NCI-H187 treated with DMSO at 0.1 percent for 48 hours (cell line): ENCODE results near the gene ZNF775.

ENCODE experiments used
- DNase-seq: peaks from one replicate; lab custom pipeline; 2025; lab: John Stamatoyannopoulos, UW

The ZNF775 gene

DNA sequence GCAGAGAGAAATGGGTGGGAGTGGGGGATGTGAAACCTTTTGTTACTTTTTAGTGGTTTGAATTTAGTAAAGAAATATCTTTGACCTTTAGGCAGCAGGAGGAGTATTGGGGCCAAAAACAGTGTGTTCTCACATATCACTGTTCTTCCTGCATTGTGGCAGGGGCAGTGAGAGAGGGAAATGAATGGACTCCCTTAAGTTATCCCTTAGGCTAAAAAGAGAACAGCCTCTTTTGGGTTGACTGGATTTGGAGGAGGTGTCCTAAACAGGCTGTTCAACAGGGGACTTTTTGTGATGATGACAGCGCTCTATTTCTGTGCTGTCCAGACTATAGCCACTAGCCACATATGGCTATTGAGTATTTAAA is 22.3 kb downstream of the ZNF775 start:
- DNase-seq: no peak

DNA sequence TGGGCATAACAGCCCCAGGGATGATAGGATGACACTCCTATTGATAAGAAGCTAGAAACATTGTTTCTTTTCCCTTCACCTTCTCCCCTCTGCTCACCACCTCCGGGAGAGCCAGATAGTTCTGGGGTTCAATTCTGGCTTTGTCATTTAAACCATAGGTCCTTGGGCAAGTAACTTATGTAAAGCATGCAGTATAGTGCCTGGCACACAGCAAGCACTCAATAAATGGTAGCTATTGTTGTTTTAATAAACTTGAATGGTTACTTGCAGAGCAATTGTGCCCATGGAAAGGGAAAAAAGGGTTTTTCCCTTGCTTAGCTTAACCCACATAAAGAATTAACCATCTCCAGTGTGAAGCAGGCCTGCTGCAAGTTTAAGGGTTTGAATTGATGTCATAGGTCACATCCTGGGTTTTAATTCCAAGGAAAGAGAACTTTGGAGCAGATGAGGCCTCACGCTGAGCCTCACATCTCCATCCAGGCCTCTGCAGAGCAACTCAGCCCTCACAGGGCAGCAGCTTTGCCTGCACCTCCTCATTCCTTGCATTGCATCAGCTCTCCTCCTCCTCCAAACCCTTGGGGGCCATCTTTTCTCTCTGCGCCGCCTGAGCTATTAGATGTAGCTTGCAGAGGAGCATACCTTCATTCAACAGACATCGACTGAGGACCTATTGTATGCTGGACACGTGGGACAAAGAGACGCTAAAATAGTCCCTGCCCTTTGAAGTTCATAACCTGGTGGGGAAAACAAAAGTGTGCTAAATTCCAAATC is 22.9 kb downstream of the ZNF775 start:
- DNase-seq: no peak

DNA sequence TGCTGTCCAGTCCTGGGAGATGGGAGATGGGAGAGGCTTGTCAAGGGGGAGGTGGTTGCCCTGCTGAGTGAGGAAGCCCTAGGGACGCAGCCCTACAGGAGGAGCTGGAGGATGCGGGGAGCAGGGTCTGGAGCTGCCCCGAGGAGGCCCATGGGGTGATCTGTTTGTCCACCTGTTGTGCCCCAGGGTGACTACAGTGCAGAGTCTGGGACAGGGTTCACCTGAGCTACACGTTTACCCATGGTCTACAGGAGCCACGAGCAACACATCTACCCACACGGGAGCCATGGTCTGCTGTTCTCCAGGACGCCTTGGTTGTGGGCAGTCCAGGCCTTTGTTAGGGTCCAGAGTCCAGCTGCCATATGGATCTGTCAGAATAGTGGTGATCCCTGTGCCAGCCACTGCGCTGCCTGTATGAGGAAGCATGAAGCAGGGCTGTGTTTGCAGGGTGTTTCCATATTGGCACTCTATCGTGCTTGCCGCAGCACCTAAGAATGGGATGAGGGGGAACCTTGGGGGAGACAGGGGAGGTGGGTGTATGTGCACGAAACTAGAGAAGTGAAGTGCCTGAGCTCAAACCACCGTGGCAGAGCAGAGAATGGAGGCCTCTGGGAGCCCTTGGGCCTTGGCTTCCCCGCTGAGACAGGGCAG is 23.7 kb downstream of the ZNF775 start:
- DNase-seq: no peak

DNA sequence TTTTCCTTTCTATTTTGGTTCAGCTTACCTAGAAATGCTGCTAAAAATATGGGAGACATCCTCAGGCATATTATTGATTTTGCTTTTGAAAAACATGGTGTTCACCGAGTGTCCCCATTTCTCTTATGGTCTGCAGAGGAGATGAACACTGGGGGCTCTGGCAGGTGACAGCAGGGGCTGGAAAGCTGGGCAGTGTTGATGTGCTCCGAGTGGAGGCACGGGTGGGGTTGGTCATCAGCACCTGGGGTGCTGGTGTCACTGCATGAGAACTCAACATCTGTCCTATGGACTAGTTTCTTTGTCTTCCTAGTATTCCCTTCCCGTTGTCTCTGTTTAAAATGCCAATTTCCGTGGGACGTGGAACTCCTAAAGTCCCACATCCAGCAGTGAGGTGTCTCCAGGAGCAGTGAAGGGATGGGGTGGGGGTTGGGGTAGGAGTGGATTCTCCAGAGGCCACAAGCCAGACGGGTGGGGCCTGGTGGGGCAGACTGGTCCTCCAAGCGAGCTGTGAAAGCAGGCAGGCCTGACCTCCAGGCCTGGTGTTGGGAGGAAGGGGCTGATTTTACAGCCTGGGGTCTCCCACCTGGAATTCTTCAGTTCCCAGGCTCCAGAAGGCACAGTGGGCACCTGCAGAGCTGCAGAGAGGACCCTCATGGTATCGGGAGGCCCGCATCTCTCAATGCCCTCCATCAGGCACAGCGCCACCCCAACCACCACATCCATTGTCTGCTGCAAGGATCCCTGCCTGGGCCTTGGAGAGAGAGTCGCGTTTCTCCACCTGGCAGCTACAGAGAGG is 24.4 kb downstream of the ZNF775 start:
- DNase-seq: no peak

DNA sequence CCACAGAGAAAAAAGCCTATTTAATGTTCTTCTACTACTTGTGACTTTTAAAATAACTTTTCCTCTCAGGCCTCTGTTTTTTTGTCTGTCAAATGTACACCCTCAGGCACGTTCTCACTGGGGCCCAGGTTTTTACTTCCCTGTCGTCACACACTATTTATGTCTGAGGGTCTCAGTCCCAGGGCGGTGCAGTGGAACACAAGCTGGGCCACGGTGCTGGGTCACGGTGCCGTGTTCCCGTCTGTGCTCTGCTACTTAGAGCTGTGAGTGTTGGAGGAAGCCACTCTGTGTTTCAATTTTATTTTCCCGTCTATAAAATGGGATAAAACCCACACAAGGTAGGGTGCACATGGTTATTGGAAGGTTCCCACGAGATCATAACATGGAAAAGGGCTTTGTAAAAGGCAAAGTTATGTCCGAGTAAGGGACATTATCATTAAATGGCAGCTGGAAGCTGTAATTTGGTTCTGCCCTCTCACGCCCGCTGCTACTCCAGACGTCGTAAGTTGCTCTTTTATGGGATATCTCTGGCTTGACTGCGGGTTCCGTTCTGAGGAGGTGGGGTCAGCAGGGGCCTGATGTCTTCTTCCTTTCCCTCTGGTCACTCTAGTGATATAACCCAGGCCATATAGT is 25.2 kb downstream of the ZNF775 start:
- no peak for DNase-seq

DNA sequence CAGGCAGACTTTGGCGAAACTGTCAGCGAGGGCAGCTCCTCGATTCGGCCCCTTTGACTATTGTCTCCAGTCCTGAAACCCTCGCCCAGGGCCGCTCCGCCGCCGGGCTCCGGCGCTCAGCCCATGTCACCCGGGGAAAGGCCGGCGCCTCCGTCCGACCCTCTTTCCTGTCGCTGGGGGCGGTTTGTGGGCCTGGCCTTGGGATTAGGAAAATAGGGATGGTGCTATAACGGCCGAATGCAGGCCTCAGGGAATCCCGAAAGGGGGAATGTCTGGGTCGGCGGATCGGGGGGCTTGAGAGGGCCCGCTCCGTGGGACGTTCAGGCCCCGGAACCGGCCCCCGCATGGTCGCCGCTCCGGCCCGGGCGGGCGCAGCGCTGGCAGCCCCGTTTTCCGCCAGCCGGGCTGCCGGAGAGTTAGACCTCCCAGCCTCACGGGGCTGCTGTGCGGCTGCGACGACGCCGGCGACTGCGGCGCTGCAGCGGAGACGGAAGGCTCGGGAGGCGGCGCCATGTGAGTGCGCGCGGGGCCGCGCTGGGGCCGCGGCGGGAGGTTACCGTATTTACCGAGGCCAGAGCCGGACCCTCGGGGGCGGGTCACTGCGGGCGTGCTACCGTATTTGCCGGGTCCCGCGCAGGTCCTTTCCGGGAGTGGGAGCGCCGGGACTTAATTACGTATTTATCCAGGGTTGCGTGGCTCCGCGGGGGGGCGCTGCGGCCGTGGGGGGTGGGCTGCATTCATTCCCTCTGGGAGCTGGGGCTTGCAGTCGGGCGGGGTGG is 25.9 kb downstream of the ZNF775 start:
- no peak for DNase-seq

DNA sequence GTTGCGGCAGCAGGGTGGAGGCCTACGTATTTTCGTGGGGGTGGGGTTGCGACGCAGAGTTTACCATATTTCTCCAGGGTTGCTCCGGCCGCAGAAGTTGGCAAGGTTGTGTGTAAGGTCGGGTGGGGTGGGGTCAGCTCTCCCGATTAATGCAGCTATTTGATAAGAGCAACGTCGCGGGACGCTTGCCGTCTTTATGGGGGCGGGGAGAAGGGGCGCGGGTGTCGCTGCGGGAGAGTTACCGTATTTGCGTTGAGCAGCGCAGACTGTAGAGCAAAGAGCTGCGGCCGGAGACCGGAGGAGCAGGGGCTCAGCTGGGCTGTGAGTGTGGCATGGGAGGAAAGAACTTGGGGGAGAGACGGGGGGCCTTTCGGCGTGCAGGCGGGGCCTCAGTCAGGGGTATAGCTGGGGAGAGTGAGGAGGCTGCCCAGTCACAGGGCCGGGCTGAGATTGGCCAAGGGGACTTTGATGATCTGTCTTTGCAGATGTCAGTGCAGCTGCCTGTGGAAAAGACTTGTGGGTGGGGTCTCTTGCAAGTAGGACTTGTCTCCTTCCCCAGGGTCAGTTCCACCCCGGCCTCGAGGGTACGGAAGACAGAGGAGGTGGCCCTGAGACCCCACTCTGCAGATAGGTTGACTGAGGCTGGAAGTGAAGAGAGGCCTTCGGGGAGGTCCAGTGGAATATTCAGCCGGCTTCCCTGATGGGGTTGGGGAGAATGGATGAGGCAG is 26.6 kb downstream of the ZNF775 start:
- no peak for DNase-seq

DNA sequence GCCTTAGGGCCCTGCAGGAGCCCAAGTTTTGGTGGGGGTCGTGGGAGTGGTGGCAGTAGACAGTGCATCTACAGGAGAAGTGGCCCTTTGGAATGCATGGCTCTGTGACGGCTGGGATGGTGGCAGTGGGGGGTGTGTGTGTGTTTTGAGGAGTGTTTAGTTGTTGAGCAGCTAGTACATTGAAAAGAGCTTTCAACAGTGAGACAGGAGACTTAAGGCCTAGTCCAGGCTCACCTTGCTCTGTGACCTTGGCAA is 27.1 kb downstream of the ZNF775 start:
- no peak for DNase-seq

DNA sequence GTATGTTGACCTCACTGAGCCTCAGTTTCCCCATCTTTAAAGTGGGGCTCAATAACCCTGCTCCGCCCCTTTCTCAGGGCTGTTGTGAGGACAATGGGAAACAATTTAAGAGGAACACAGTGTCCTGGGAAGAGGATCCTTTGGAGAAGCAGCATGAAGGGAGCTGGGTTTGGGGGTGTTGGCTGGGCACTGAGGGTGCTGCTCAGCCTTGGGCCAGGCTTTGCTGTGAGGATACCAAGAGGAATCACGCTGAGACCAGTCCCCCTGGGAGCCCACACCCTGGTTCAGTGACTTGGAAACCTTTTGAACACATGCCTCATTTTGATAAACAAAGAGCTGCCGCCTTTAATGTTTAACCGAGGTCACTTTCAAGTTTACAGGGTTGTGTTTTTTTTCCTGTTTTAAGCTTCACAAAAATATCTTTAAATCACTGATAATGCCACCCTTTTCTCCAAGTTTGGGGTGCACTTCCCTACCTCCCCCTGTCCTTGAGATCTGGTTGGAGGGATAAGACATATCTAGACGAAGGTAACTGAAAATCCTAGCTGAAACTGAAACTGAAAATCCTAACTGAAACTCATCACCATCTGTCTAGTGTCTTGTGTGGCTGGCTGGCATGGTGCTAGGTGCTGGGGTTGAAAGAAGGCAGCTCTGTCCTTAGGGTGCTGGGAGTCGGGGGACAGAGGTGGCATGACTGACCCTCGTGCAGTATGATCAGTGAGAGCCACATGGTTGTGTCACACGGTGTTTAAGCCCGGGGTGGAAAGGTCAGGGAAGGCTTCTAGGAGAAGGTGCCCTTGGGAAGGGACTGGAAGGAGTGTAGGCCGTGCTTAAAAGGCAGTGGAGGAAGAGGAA is 27.7 kb downstream of the ZNF775 start:
- no peak for DNase-seq

DNA sequence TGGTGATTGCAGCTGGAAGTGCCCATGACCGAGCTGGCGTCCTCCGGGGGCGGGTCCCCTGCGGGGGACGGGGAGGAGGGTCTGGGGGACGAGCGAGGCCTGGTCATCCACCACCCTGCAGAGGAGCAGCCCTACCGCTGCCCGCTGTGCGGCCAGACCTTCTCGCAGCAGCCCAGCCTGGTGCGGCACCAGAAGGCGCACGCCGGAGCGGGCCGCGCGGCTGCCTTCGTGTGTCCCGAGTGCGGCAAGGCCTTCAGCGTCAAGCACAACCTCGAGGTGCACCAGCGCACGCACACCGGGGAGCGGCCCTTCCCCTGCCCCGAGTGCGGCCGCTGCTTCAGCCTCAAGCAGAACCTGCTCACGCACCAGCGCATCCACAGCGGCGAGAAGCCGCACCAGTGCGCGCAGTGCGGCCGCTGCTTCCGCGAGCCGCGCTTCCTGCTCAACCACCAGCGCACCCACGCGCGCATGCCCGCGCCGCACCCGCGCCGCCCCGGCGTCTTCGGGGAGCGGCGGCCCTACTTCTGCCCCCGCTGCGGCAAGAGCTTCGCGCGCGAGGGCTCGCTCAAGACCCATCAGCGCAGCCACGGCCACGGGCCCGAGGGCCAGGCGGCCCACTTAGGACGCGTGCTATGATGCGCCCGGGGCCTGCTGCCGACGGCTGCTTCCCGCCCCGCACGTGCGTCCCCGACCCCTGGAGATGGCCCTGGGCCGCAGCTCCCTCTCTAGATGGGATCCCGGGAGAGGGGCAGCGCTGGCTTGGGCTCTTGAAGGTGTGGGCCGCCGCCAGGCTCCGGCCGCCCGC is 28.7 kb downstream of the ZNF775 start:
- no peak for DNase-seq

DNA sequence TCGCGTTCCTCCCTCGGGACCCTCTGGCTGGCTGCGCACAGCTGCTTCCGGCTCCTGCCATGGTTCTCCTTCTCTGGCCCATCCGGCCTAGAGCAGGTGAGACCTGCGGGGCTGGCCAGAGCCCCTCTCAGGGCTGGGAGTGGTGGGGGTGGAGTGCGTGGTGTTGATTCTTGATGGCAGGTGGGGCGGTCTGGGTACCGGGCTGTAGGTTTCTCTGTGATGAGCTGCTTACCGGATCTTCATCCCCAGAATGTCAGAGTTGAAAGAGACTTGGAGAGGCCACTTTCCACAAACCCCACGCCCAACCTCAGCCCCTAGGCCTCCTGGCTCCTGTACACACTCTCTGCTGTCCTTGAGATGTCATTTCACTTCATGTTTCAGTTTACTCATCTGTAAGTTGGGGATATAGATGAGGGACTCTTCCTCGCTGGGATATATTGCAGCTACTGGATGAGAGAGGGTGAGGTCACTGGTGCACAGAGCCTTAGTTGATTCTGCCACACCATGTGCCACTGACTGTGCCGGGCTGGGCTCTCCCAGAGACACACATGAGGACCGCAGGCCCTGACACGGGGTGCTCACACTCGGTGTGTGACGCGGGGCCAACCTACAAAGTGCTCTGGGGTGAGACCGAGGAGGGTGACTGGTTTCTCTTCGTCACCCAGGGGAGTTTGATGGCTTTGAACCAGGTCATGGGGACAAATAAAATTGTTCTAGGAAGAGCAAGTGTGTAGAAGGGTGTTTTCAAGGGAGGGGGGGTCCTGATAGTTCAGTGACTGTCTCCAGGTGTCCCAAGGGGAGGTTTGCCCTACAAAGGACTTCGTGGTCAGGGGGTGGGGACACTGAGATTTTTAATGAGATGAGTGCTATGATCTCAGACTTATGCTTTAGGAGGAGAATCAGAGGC is 29.5 kb downstream of the ZNF775 start:
- no peak for DNase-seq

DNA sequence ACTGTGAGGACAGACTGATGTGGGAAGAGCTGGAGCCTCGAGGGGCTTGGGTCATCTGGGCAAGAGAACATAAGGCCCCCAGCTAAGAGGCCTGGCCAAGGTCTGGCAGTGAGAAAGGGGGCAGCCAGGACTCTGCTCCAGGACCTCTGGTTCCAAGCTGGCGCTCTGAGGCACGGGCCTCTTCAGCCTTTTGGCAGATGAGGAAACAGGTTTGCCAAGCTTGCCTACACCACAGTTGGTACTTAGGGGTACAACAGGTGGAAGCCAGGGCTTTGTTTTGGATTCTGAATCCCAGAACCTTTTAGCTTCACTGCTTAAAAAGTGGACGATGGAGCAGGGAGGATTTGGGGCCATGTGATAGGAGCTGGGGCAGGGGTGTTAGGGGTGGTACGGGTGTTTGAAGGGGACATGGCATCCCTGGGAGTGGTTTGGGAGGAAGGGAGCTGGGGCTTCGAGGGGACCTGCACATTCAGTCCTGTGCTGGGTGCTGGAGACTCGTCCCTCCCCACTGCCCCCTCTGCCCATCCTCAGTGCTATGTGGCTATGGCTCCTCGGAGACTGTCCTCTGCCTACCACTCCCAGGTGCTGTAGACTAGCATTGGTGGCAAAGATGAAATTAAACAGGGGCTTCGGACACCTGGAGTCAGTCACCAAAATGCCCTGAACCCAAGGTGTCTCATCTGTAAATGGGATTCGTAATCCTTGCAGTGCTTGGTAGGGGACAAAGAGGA is 30.3 kb downstream of the ZNF775 start:
- DNase-seq: no peak

DNA sequence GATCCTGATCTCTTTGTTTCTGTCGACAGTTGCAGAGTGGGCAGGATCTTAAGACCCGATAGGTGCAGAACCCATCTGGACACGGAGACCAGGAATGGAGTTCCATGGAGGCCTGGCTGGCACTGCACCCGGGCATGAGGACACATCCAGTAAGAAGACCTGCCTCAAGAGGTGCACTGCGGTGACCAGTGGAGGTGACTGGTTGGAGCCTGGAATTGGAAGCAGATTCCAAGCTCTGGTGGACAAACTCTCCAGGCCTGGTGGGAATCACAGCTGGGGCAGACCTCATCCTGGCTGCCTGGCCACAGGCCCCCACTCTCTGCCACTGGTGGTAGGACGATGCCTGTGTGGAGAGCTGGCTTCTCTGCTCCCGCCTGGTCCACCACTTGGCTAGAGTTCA is 31.0 kb downstream of the ZNF775 start:
- no peak for DNase-seq

DNA sequence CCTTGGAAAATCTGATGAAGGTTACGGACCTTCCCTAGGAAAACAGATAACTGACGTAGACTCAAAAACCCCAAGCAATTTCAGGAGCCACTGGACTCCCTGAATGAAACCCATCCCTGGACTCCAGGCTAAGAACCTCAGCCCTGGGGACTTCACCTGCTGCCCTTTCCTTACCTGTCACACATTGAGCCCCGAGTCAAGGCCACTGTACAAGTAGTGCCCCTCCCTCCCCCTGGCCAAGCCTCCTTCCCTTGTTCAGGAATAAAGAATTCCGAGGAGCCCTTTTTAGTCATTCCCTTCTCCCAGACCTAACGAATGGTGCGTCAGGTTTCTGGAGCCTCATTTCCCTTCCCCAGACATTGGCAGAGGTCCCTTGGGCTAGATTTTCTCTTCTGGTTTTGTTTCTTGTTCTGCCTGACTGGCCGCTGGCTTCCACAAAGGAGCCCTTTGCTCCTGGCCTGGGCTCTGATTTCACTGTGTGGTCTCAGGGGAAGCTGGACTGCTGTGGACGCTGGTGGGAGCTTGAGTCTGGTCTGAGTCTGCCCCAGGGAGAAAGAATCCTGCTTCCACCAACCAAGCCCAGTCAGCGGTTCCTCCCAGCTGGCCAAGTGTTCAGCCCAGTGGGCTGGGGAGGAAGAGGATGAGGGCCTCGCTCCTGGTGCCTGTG is 31.7 kb downstream of the ZNF775 start:
- no peak for DNase-seq

DNA sequence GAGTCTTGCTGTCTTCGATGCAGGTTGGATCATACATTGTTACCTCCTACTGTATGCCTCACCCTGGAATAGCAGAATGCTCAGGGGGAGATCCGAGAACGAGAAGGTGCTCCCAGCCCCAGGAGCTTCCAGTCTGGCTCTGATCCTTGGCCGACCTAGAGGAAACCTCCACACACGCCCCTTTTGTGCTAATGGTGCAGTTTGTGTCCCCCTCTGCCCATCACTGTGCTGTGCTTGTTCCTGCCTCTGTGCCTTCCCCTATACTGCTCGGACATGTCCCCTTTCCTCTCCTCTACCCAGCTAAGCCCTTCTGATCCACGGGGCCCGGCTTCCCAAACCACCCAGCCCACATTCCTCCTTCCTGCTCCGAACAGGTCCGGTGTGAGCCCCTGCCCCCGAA is 32.5 kb downstream of the ZNF775 start:
- no peak for DNase-seq

DNA sequence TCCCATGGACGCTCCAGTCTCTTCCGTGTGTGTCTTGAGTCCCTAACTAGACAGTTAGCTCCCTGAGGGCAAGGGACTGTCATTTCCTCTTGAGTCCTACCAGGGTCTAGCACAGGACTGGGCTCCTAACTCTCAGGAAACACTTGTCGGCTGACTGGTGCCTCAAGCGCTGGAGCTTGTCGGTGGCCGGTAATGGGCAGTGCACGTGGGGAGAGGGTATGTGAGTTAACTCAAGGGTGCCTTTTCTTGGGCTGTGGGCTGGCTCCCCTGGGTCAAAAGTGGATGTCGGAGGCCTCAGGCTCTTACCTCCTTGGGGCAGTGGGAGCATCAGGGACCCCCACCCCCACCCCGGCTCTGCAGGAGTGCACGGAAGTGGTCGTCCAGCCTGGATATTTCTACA is 32.9 kb downstream of the ZNF775 start:
- no peak for DNase-seq
